WERI-Rb-1 (cell line): ENCODE measurements around the gene CD46.
"Not testable (repeated sequence)": the region's sequence is repeated elsewhere in the genome, so short reads cannot be mapped to it uniquely, and the experiment has no call there.

Experiments used
- DNase-seq: peaks from one replicate; pipeline ENCODE4 v3.0.0-alpha.2; 2020
- H3K27ac ChIP-seq: fragments of 250-450 bp; sonication (Bioruptor Pico); 2 replicates; pipeline ENCODE4 v1.5.1; 2020; ENCODE audit warnings: mild to moderate bottlenecking, moderate library complexity
- H3K27me3 ChIP-seq: fragments of 250-450 bp; sonication (Bioruptor Pico); 2 replicates; pipeline ENCODE4 v1.5.1; 2021; ENCODE audit warnings: mild to moderate bottlenecking, low read depth, moderate library complexity; ENCODE audit not compliant: insufficient read depth, severe bottlenecking
- H3K36me3 ChIP-seq: fragments of 250-450 bp; sonication (Bioruptor Pico); 2 replicates; pipeline ENCODE4 v1.5.1; 2020; ENCODE audit warnings: mild to moderate bottlenecking, moderate library complexity
- H3K4me3 ChIP-seq: 2 replicates; pipeline ENCODE4 v1.5.1; 2011; ENCODE audit warnings: low read depth, mild to moderate bottlenecking, control low read depth, low read length
- H3K9me3 ChIP-seq: fragments of 250-450 bp; sonication (Bioruptor Pico); 2 replicates; pipeline ENCODE4 v1.5.1; 2021; ENCODE audit warnings: mild to moderate bottlenecking, moderate library complexity; ENCODE audit not compliant: severe bottlenecking
- TF ChIP-seq, protein P1 (sequence below): IDR thresholded peaks from 2 replicates; pipeline ENCODE4 v1.5.1; 2011; ENCODE audit warnings: low read depth, mild to moderate bottlenecking, control low read depth, inconsistent platforms, low read length

CD46 gene

DNA sequence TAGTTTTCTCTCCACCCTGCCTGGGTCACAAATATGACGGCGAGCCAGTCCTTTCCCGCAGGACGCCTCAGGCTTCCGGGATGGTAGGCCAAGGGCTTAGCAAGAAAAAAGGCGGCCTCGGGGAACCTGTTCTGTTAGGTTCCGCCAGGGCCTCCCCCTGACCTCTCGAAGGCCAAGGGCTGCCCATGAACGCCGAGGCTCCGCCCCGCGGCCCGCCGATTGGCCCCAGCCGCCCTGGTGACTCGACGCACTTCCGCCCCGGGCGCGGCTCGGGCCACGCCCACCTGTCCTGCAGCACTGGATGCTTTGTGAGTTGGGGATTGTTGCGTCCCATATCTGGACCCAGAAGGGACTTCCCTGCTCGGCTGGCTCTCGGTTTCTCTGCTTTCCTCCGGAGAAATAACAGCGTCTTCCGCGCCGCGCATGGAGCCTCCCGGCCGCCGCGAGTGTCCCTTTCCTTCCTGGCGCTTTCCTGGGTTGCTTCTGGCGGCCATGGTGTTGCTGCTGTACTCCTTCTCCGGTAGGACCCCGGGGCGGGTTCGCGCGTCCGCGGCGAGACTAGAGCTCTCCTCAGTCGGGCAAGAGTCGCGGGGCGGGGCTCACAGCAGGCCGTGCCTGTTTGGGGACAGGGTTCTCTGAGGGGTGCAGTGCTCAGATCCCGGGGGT lies at the start of gene CD46:
TSS of gene CD46 (plus strand) at position 265 of the 666 bp plus-strand sequence. CDS start at position 424, 159 bp downstream.
- Histone ChIP-seq H3K4me3 (peak within 1 kb of the TSS; percentile 50), H3K27ac (peak within 1 kb of the TSS; percentile 83), H3K27me3 (no peaks in the 10 kb centered on the region), H3K9me3 (no peaks in the 10 kb centered on the region), H3K36me3 (peaks cover 5% of the 10 kb centered on the region)
- DNase-seq: peak; percentile 100
- TF ChIP-seq, protein P1, sequence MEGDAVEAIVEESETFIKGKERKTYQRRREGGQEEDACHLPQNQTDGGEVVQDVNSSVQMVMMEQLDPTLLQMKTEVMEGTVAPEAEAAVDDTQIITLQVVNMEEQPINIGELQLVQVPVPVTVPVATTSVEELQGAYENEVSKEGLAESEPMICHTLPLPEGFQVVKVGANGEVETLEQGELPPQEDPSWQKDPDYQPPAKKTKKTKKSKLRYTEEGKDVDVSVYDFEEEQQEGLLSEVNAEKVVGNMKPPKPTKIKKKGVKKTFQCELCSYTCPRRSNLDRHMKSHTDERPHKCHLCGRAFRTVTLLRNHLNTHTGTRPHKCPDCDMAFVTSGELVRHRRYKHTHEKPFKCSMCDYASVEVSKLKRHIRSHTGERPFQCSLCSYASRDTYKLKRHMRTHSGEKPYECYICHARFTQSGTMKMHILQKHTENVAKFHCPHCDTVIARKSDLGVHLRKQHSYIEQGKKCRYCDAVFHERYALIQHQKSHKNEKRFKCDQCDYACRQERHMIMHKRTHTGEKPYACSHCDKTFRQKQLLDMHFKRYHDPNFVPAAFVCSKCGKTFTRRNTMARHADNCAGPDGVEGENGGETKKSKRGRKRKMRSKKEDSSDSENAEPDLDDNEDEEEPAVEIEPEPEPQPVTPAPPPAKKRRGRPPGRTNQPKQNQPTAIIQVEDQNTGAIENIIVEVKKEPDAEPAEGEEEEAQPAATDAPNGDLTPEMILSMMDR: no peak

- Histone ChIP-seq H3K27me3 (no peaks in the 10 kb centered on the region), H3K36me3 (no peaks in the 10 kb centered on the region), H3K9me3 (no peaks in the 10 kb centered on the region), H3K4me3 (no peak overlapping the region), H3K27ac (no peak overlapping the region)
- TF ChIP-seq, protein P1: no peak
- DNase-seq: no peak
Measured at GRCh38 chr1:207702317-207702716, 49.5 kb upstream of the CD46 start.

- TF ChIP-seq, protein P1: no peak
- H3K9me3 ChIP-seq: no peaks in the 10 kb centered on the region
- no peak overlapping the region for H3K27ac ChIP-seq
- no peak for DNase-seq
- H3K4me3 ChIP-seq: no peak overlapping the region
- H3K36me3 ChIP-seq: no peaks in the 10 kb centered on the region
- no peaks in the 10 kb centered on the region for H3K27me3 ChIP-seq
Measured at GRCh38 chr1:207703712-207704111, 48.1 kb upstream of the CD46 start.

- DNase-seq, H3K4me3 ChIP-seq, H3K27me3 ChIP-seq, H3K36me3 ChIP-seq, H3K27ac ChIP-seq, H3K9me3 ChIP-seq: not testable (repeated sequence)
Measured at GRCh38 chr1:207708004-207708403, 43.9 kb upstream of the CD46 start.

DNA sequence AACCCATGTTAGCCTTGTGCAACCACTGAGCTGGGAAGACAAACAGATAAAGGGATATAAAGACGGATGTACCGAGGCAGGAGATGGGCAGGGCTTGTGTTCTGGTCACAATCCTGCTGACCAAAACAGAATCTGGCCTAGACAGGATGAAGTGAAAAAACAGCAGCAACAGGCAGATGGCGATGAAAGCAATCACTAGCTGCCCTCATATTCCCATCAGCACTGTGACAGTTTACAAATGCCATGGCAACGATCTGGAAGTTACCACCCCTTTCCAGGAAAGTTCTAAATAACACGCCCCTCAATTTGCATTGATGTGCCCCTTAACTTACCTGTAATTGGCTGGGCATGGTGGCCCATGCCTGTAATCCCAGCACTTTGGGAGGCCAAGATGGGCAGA lies 40.6 kb upstream of the CD46 start:
- Histone ChIP-seq H3K9me3 (peaks cover 11% of the 10 kb centered on the region), H3K27me3 (no peaks in the 10 kb centered on the region), H3K27ac (no peak overlapping the region), H3K36me3 (no peaks in the 10 kb centered on the region), H3K4me3 (no peak overlapping the region)
- TF ChIP-seq, protein P1: peak; percentile 43; the same call in 1 of the 2 replicates
- peak; percentile 47 for DNase-seq

DNA sequence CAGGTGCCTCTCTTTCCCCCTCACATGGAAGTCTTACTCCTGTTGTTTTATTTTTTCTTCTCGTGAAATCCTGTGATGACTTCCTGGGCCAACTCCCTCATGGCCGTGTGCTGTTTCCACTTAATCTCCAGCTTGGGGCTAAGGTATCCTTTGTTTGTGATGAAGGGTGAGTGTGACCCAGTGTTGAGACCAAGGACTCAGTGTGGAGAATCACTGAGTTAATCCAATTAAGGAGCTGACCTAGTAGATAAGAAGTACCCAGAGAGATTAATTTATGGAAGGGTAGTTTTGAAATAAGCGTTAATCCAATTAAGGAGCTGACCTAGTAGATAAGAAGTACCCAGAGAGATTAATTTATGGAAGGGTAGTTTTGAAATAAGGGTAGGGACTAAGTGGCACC lies 39.2 kb upstream of the CD46 start:
- peak; percentile 80 for DNase-seq
- Histone ChIP-seq H3K27ac (peak overlapping the region; percentile 16), H3K9me3 (peaks cover 11% of the 10 kb centered on the region)
- not testable (repeated sequence) for H3K4me3 ChIP-seq, H3K27me3 ChIP-seq, H3K36me3 ChIP-seq

DNA sequence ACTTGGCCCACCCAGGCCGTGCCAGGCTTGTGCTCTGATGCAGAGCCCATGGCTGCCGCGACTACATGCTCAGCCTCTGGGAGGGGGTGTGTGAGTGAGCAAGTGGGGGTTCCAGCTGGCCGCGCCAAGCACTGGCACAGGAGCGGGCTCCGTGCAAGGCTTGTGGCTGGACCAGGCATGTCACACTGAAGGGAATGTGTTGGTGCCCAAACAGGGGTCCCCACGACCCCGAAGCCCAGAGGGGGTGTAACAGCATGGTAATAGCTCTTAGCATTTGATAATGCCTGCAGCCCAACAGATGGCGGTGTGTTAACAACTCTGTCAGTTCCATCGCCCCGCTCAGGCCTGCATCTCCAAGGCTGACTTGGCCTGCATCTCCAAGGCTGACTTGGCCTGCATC lies 38.3 kb upstream of the CD46 start:
- DNase-seq: peak; percentile 53
- H3K9me3 ChIP-seq: peaks cover 14% of the 10 kb centered on the region
- TF ChIP-seq, protein P1: peak; percentile 37; the same call in 1 of the 2 replicates
- H3K27me3 ChIP-seq: peaks cover 6% of the 10 kb centered on the region
- no peak overlapping the region for H3K27ac ChIP-seq
- no peak overlapping the region for H3K4me3 ChIP-seq
- no peaks in the 10 kb centered on the region for H3K36me3 ChIP-seq
